GM18870 (cell line): ENCODE measurements around the gene CHCHD6.

ENCODE experiments used
- ATAC-seq: cut with Tn5 transposase; IDR thresholded peaks from one replicate; pipeline ENCODE4 v1.9.1; 2021; ENCODE audit warnings: moderate library complexity; ENCODE audit not compliant: unreplicated experiment

CHCHD6 gene

DNA sequence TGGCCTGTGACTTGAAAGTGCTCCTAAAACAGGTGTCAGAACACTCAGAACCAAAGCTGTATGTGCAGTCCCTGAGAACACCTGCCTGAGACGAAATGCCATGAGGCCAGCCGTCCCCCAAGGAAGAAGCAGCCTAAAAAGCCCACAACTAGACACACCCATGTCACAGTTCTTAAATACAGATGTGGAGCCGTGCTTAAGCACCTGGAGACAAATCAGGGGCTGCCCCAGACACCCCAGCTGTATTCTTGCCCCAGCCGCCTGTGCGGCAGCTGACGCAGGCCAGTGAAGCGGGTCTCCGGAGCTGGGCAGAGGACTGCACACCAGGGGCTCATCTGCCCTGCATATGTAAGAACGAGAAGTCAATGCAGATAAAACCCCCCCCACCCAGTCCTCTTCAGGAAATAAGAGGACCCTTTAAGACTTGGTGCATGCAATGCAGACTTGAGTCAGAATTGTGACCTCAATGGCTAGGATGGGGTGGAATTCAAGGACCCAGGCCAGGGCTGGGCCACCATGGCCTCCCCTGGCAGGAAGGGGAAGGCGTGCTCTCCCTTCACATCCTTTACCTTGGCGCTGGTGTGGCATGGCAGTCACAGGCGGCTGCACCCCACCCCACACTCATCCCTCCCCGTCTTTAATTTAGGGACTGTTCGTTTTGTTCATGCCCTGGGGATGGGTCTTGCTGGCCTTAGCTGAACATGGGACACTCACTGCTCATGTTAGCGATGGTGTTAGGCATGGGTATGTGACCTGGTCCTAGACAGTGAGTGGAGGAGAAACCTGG lies 251.2 kb downstream of the CHCHD6 start:
- peak; percentile 53 for ATAC-seq

DNA sequence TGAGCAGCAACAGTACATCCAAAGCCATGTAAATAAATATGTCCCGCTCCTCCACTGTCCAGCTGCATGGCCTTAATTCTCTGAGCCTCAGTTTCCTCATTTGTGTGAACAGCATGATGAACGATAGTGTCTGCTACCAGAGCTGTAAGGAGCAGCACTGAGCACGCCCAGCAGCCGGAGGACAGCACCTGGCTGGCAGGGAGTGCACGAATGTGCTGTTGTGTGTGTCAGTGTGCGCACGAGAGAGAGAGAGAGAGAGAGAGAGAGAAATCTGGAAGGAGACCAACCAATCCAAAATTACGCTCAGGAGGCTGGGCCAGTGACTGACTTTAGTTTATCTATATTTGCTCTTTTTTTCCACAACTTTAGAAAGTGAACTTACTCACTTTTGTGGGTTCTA lies 252.3 kb downstream of the CHCHD6 start:
- no peak for ATAC-seq

DNA sequence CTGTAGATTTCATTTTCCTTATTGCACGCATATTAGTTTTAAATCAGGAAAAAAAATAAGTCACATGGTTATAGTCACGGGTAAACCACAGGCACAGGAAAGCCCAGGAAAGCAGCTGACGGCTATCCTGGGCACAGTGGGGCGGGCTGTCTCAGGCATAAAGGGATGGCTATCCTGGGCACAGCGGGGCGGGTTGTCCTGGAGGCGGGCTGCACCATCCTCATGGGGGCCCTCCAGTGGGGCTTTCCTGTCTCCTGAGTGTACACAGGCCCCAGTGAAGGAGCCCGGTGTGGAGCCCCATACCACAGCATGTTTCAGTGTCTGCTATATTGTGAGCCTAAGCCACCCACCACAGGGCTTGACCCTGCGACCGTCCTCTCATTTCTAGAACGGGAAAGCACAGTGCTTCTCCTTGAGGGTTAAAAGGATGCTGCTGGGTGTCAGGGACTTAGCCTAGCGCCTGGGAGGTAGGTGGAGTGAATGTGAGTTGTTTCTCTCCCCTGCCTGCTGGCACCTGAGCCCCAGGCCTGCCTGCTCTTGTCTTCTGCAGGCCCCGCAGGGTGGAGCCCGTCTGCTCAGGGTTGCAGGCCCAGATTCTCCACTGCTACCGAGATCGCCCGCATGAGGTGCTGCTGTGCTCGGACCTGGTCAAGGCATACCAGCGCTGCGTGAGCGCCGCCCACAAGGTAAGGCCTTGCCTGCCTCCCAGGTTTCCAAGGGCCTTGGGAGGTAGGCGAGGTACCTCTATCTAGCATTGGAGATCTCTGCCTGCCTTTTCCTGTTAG lies 253.0 kb downstream of the CHCHD6 start:
- ATAC-seq = no peak

DNA sequence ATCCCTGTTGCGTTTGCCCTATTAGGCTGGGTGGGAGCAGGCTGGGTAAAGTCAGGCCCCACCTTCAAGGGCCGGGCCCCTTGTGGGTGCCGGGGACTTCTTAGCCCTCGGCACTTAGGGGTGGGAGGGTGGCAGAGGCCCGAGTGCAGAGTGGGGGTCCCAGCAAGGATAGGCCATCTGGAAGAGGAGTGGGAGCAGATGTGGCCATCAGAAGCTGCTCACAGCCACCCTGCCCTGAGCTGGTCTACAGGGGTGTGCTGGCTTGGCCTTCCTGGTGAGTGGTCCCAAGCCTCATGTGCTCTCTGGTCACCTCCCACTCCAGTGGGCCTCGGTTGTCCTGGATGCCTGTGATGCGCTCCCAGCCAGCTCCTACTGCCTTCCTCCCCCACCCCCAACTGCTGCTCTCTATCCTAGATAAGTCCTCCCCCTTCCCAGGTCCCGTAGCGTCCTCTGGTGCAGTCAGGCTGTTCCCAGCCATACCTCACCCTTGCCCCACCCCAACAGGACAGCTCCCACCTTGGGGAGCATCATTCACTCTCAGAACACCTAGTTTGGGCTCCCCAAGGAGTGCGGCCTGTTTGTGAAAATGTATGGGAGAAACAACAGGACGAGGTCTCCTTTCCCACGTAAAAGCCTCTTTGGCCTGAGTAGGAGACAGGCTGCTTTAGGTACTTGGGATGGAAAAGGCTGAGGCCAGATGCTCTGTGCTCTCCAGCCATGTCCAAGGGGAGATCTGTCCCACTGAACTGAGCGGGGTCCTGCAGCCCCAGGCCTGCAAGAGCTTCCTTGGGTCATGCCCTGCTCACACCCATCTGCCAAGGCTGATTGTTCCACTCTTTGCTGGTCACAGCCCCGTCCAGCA lies 254.0 kb downstream of the CHCHD6 start:
- no peak for ATAC-seq

DNA sequence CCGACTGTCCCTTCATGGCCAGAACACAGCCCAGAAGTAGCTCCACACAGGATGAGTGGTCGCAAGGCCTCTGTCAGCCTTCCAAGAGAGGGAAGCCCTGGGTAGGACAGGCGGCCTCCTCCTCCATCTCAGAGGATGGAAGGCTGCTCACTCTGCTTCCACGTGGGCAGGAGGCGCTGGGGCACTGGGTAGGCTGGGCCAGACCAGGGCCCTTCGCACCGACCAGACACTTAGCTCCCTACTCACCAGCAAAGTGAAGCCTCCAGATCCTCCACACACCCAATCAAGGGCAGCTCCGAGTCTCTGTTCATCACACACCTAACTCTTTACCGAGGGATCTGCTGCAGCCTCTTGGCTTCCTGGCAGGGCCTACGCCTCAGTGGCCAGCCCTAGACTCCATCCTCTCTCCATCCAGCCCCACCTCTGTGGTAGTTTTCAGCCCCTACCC lies 254.6 kb downstream of the CHCHD6 start:
- ATAC-seq = no peak

DNA sequence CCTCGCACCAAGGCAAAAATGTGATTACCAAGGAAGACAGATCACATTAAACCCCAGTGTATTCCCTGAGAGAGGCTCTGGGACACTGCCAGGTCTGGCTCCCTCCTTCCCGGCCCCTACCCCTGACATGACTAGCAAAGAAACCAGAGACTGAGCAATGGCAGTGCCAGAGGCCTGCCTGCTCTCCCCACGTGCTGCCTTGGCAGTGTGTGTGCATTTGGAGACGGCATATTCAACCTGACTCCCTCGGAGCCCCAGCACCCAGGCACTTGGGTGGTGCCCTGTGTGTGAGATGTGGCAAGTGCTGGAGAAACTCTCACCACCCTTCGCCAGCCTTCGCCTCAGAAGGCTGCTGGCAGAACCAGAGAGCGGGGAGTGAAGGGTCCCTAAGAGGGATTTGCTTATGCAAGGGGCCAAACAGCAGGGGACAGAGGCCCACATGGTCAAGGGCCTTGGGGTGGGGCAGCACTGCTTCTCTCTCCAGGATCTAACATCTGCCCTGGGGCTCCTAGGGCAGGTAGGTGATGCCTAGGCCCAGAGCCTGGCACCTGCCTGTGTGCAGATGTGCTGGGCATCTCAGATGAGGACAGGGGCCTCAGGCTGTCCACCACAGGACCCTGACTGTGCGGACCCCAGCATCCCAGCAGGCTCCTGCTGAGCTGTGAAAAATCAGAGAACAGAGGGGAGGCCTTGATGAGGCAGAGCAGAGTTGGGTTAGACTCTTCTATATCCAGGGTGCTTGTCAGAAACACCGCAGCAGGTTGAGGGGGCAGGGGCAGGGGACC lies 255.3 kb downstream of the CHCHD6 start:
- no peak for ATAC-seq

DNA sequence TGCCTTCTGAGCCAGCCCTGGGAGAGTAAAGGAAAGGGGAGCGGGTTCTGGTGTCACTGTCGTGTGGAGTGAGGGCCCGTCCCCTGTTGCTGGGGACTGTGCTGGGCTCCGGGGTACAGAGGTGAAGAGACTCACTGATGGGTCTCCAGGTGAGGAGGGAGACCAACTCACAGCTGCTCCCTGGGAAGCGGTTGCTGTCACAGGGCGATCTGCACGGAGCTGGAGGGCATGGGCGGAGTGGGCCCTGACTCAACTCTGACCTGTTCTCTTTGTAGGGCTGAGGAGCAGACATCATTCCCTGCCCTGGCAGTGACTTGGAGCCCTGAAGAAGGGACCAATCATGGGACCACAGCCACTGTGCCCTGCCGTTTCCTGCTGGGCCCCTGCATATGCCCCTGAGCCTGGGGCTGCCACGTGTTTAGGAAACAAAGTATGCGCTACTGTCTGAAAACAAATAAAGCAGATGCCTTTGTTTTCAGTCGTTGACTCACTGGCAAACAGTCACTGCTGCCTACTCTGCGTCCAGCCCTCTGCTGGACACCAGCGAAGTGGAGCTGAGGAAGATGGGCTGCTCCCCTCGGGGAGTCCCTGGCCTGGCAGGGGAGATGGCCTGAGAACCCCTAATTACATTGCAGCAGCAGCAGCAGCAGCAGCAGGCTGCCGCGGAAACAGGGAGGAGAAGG lies 256.0 kb downstream of the CHCHD6 start:
- ATAC-seq = no peak

DNA sequence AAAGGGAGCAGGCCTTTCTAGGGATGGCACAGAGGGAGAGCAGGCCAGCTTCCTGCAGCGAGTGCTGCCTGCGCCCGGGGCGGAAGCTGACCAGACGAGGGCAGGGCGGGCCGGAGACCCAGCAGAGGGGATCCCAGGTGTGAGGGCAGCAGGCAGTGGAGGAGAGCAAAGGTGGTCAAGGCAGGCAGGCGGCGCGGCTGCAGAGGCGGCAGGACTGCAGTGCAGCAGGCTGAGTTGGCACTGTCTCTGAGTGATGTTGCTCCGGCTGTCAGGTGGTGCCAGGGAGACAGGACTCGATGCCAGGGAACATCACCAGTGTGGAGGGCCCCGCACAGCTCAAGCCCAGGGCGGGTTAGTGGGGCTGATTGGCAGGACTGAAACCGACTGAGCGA lies 256.6 kb downstream of the CHCHD6 start:
- no peak for ATAC-seq

- no peak for ATAC-seq
Measured at GRCh38 chr3:126961191-126961790, 257.3 kb downstream of the CHCHD6 start.

DNA sequence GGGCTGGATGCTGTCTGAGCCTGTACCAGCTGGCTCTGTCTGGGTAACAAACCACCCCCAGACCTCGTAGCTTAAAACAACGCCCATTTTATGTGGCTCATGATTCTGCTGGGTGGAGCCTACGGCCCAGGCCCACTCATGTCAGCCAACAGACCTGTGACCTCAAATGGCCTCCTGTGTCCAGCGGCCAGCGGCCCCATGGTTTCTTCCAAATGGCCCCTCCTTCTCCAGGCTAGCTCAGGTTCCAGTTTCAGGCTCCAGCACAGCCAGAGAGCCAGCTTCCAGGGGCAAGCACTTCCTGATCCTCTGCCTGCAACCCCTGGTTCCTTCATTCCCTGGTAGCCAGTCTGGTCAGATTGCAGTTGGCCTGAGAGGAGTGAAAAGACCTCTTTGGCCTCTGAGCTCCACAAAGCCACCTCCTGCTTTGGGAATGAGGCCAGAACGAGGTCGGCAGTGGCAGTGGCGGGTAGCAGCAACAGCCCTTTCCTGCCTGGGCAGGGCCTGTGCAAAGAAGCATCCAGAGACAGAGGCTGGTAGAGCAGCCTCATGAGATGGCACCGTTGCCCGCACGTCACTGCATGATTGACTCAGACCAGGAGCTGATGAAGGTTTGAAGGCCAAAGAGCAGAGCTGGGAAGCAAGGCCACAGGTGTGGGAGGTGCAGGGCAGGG lies 257.9 kb downstream of the CHCHD6 start:
- ATAC-seq = no peak

DNA sequence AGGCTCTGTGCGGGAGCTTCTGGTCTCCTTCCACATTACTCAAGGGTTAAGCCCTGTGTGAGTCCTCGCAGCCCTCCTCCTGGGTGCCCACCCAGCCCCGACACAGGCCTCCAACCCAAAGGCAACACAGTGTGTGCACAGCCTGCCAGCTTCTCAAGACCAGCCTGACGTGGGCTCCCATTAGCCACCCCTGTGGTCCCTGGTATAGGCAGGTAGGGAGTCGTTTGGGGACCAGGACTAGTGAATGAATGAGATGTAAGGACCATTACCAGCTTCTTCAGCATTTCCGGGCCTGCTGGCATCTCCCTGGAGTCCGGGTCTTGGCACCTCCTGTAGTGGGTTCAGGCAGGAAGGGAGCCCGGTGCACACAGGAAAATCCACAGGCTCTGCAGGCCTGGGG lies 258.7 kb downstream of the CHCHD6 start:
- ATAC-seq = no peak

DNA sequence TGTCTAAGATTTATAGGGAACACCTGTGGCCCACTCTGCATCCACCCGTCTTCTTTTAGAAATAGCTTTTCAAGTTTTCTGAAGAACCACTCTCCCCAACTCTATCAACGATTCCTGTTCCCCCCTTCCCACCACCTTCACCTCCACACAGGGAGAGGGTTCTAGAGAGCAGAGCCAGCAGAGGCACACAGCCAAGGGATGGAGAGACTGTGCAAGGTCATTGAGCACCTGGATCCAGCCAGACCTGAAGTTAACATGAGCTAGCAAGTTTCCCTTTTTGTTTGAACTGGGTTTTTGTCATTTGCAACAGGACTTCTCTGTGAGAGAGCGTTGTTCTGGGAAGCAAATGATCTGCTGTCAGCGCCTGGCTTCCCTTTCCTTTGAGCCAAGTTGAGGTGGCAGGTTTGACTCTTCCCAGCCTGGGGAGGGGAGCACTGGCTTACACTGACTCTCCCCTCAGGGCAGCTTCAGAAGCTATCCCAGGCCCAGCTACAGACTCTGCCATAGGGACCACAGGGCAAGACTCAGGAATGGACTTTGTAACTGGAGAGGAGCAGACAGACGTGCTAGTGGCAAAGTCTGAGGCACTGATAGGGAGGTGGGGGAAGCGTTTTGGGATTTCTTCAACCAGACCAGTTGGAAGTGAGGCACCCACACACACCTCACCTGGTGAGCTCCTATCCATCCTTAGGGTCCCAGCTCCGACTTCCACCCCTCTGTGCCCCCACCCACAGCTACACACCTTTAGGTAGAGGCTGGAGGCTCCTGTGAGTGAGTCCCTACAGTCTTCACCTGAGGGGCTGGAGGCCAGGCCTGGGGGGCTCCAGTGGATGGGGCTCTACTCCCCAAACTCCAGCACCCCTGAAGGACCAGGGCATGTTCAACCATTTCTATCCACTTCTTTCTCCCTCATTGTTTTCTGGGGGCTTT lies 259.5 kb downstream of the CHCHD6 start:
- ATAC-seq = no peak

DNA sequence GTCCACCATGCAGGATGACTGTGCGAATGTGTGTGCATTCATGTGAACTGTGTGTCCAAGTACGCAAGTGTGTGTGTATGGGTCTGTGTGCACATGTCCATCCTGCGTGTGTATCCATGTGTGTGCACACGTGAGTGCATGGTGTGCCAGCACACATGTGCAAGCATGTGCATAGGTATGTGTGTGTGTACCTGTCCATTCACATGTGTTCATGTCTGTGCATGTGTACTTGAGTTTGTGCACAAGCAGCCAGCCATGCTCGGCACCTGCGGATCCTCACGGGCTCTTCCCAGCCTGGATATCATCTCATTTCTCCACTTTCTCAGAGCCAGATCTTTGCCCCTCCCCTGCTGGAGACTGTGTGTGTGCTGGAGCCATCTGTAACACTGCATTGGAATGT lies 260.2 kb downstream of the CHCHD6 start:
- no peak for ATAC-seq

GRCh38 chr3:126964950-126965349 lies 260.9 kb downstream of the CHCHD6 start:
- no peak for ATAC-seq

DNA sequence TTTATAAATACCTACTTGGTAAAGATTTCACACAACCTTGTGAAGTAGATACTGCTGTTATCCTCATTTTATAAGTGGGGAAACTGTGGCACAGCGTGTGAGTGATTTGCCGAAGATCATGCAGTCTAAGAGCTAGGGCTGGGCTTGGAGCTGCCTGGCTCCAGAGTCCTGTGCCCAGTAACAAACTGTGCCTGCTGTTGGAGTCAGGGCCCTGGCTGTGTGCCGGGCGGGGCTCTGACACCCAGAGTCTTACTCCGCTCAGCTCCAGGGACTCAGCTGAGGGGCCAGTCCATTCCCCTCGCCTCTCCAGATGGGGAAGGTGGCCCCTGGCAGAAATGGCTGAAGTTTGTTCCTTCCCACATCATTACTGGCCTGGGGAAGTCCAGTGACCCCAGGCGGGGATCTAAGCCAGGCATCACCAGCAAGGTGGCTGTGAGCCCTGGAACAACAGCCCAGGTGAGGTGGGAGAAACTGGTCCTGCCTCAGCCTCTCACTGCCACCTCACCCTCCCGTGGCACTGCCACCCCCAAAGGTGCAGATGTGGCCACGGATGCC lies 261.6 kb downstream of the CHCHD6 start:
- no peak for ATAC-seq

DNA sequence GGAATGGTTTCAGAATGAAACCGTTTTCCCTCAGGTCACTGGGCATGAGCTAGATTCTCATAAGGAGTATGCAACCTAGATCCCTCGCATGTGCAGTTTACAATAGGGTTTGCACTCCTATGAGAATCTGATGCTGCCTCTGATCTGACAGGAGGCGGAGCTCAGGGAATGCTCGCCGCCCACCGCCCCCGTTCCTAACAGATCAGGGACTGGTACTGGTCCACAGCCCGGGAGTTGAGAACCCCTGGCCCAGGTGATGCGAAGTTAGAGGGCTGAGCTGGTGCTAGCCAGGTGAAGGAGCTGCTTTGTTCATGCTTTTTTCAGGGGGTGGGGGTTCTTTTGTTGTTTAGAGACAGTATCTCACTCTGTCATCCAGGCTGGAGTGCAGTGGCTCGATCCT lies 263.3 kb downstream of the CHCHD6 start:
- no peak for ATAC-seq
